Vagina (tissue), 2 donors: Measurements from ENCODE around the gene MEF2D. TPM values are rescaled to one million over a fixed set of nuclear protein-coding genes. Genes with fewer than 3 reads are reported as not detected.

Experiments
- DNase-seq, 2 donors: peaks; one replicate each; pipeline ENCODE4 v3.0.0-alpha.2; 2017; ENCODE audit errors: extremely low spot score in 2 of 2
- H3K27ac ChIP-seq: fragments of 200-600 bp; sonication (generic); one replicate; pipeline ENCODE4 v1.5.1; 2019
- H3K27me3 ChIP-seq: fragments of 200-600 bp; sonication (generic); one replicate; pipeline ENCODE4 v1.5.1; 2019
- H3K36me3 ChIP-seq, 2 donors: fragments of 200-600 bp; sonication (generic); one replicate each; pipeline ENCODE4 v1.5.1; 2017 to 2019
- H3K4me1 ChIP-seq: fragments of 200-600 bp; sonication (generic); one replicate; pipeline ENCODE4 v1.5.1; 2019
- H3K4me3 ChIP-seq, 2 donors: fragments of 200-600 bp; sonication (generic); 1 replicate in 1 of 2; 2 replicates in 1 of 2; pipeline ENCODE4 v1.5.1; 2016 to 2019
- H3K9me3 ChIP-seq: fragments of 200-600 bp; sonication (generic); one replicate; pipeline ENCODE4 v1.5.1; 2019
- POLR2A ChIP-seq, 2 donors: fragments of 450-650 bp; IDR thresholded peaks; one replicate each; pipeline ENCODE4 v1.6.1; 2017; ENCODE audit warnings: antibody characterized with exemption in 2 of 2, mild to moderate bottlenecking in 2 of 2, moderate library complexity in 2 of 2
- POLR2AphosphoS5 ChIP-seq, 2 donors: sonication (generic); formaldehyde crosslinking; IDR thresholded peaks; one replicate each; pipeline ENCODE4 v1.9.0; 2017; ENCODE audit warnings: antibody characterized with exemption in 2 of 2, mild to moderate bottlenecking in 2 of 2, low read depth in 1 of 2; ENCODE audit not compliant: insufficient read depth in 1 of 2
- intact Hi-C: fragments of 100-400 bp; cut with DNase I; formaldehyde crosslinking; loops from one replicate; pipeline ENCODE4 v1.15.1; 2023
- total RNA-seq: library from RNA; depleted of rRNA; stranded (reverse); fragments of >200 nt; gene quantifications from one replicate; pipeline ENCODE4 v1.2.3, GENCODE V29; 2016
- TF ChIP-seq, protein P1 (sequence below), 3 experiments: fragments of 450-650 bp in 2 of 3; fragments of 200-600 bp in 1 of 3; sonication (generic) in 1 of 3; IDR thresholded peaks; one replicate each; pipeline ENCODE4 v1.5.1; 2017 to 2019; ENCODE audit warnings: antibody characterized with exemption in 3 of 3, mild to moderate bottlenecking in 2 of 3, moderate library complexity in 2 of 3

The MEF2D gene
- total RNA-seq, 1 donor from 2014 or later = 33.9 TPM

DNA sequence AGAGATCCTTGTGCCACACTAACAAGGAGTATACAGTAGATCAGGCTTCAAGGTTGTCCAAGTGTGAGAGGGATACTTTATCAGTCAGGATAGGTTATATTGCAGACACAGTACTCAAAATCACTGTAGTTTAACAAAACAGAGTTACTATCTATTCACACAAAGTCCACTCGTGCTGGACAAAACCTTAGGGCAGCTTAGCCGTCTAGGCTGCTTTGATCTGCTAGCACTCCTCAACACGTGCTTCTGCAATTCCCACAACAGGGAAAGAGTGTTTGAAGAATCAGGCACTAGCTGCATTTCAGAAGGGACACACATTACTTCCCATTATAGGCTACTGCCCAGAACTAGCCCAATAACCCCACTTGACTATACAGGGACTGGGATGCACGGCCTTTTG lies 39.5 kb downstream of the MEF2D start:
- DNase-seq = no peak
- no peaks in the 10 kb centered on the region for H3K27me3 ChIP-seq
- intact Hi-C loops = no loop called here
- TF ChIP-seq, protein P1, sequence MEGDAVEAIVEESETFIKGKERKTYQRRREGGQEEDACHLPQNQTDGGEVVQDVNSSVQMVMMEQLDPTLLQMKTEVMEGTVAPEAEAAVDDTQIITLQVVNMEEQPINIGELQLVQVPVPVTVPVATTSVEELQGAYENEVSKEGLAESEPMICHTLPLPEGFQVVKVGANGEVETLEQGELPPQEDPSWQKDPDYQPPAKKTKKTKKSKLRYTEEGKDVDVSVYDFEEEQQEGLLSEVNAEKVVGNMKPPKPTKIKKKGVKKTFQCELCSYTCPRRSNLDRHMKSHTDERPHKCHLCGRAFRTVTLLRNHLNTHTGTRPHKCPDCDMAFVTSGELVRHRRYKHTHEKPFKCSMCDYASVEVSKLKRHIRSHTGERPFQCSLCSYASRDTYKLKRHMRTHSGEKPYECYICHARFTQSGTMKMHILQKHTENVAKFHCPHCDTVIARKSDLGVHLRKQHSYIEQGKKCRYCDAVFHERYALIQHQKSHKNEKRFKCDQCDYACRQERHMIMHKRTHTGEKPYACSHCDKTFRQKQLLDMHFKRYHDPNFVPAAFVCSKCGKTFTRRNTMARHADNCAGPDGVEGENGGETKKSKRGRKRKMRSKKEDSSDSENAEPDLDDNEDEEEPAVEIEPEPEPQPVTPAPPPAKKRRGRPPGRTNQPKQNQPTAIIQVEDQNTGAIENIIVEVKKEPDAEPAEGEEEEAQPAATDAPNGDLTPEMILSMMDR (IDR thresholded peaks at IDR 0.05) = no peak
- TF ChIP-seq POLR2A (IDR thresholded peaks at IDR 0.05) = no peak
- no peak for TF ChIP-seq POLR2AphosphoS5 (IDR thresholded peaks at IDR 0.05; ENCODE audit: insufficient read depth in 1 of 2, low read depth in 1 of 2)
- peaks cover 0 to 4% of the 10 kb centered on the region in 2 donors for H3K36me3 ChIP-seq
- H3K27ac ChIP-seq = peak overlapping the region; percentile 66
- H3K4me3 ChIP-seq = no peak overlapping the region
- H3K4me1 ChIP-seq = peaks cover 52% of the 10 kb centered on the region
- no peaks in the 10 kb centered on the region for H3K9me3 ChIP-seq

GRCh38 chr1:156460525-156460924 lies 40.0 kb downstream of the MEF2D start:
- no peaks in the 10 kb centered on the region for H3K27me3 ChIP-seq
- H3K9me3 ChIP-seq = no peaks in the 10 kb centered on the region
- peaks cover 46% of the 10 kb centered on the region for H3K4me1 ChIP-seq
- intact Hi-C loops = no loop called here
- no peaks in the 10 kb centered on the region for H3K36me3 ChIP-seq
- TF ChIP-seq POLR2A (IDR thresholded peaks at IDR 0.05) (no peak), POLR2AphosphoS5 (IDR thresholded peaks at IDR 0.05; ENCODE audit: insufficient read depth in 1 of 2, low read depth in 1 of 2) (no peak)
- TF ChIP-seq, protein P1 (IDR thresholded peaks at IDR 0.05) = no peak
- no peak for DNase-seq
- H3K4me3 ChIP-seq = no peak overlapping the region
- H3K27ac ChIP-seq = peak overlapping the region; percentile 66

DNA sequence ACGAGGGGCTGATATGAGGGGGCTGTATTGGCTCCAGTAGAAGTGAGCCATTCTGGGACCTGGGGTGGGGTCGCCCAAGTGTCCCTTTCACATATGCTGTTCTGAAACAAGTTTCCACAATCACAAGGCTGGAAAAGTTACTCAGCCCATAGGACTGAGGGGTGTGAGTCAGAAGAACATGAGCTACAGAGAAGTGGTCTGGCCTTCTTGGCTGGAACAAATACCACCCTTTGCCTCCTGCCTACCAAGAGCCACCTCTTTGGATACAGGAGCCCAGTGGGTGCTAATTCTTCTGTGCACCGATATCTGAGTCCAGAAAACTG lies 42.4 kb downstream of the MEF2D start:
- Histone ChIP-seq H3K27ac (peak overlapping the region; percentile 99), H3K4me3 (no peak overlapping the region), H3K9me3 (no peaks in the 10 kb centered on the region), H3K27me3 (no peaks in the 10 kb centered on the region), H3K4me1 (peaks cover 26% of the 10 kb centered on the region), H3K36me3 (no peaks in the 10 kb centered on the region)
- no peak for DNase-seq
- TF ChIP-seq POLR2AphosphoS5 (IDR thresholded peaks at IDR 0.05; ENCODE audit: insufficient read depth in 1 of 2, low read depth in 1 of 2) (no peak), POLR2A (IDR thresholded peaks at IDR 0.05) (no peak)
- TF ChIP-seq, protein P1 (IDR thresholded peaks at IDR 0.05) = no peak
- intact Hi-C loops = loop anchor here (5.0 kb wide), 1 partner anchor 149 kb away; no protein-coding TSS in a partner anchor

DNA sequence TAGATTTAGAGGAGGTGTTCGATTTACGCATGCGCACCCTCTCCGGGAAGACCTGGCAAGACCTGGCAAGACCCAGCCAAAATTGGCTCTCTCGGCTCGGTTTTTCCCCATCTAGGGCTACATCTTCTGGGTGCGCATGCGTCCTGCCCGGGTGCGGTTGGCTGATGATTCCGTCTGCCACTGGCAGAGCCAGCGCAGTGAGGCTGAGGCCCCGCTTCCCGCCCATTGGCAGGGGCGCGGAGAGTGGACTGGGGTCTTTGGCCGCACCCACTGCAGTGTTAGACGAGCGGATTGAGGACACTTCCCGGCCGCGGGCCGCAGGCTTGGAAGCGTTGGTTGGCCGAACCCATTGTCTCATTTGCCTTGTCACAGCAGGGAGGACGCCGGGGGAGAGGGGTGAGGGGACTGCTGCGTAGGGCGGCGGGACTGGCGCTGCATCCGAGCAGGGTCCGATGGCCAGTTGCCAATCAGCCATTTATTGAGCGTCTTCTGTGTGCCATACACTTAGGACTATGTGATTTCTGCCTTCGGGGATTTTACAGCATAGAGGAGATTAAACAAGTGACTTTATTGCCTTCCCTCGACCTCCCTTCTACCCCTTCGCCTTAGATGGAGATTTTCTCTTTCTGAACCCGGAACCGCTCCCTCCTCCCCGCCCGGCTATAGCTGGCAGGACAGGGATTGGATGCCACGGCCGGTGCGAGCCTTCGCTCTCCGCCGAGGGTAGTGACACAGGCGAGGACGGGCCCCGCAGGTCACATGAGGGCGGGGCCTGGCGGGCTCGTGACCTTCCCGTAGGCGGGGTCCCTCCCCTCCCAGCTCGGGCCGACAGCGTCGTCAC lies 43.7 kb downstream of the MEF2D start:
- H3K27ac ChIP-seq = peak overlapping the region; percentile 99

More for the DNA sequence above, 43.7 kb downstream of the MEF2D start:
- Histone ChIP-seq H3K4me3 (peak overlapping the region; percentile 51 to 77), H3K4me1 (peaks cover 13% of the 10 kb centered on the region), H3K9me3 (no peaks in the 10 kb centered on the region), H3K36me3 (no peaks in the 10 kb centered on the region), H3K27me3 (no peaks in the 10 kb centered on the region)
- TF ChIP-seq POLR2A (IDR thresholded peaks at IDR 0.05) = peak in 1 of 2 donors; percentile 91
- TF ChIP-seq POLR2AphosphoS5 (IDR thresholded peaks at IDR 0.05; ENCODE audit: insufficient read depth in 1 of 2, low read depth in 1 of 2) = peak; percentile 99
- TF ChIP-seq, protein P1 (IDR thresholded peaks at IDR 0.05) = no peak
- DNase-seq = peak; percentile 99
- intact Hi-C loops = loop anchor here (2.0 to 5.0 kb wide), 2 partner anchors 44 to 150 kb away; partner anchors contain the start of gene MEF2D
